ENCODE measurements around the gene IGF2BP3.

DNA sequence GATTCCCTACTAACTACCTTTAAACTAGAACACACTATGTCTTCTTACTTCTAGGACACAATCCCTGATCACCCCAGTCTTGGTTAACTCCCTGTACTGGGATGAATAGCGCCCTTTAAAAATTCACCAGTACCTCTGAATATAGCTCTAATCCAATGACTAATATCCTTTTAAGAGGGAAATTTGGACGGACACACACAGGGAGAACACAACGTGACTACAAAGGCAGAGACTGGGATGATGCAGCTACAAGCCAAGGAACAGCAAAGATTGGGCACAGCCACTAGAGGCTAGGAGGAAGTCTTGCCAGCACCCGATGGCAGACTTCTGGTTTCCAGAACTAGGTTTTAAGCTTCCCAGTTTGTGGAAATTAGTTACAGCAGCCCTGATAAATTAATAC, 89.7 kb downstream of the IGF2BP3 start:
- TF ChIP-seq SUZ12 (IDR thresholded peaks at IDR 0.05; ENCODE audit: extremely low read depth, insufficient read depth, insufficient read length) = no peak
- no peak for TF ChIP-seq YY1 (IDR thresholded peaks at IDR 0.05; ENCODE audit: insufficient read depth, insufficient read length)
- TF ChIP-seq ZNF274 (IDR thresholded peaks at IDR 0.05; ENCODE audit: low read depth, low read length) = no peak

Measured in NT2/D1 (cell line).